Cardiac septum (tissue), 1 donor: ENCODE results near the gene C11orf86. TPM values are rescaled to one million over a fixed set of nuclear protein-coding genes. Genes with fewer than 3 reads are reported as not detected.
"Not testable (repeated sequence)": the region's sequence is repeated elsewhere in the genome, so short reads cannot be mapped to it uniquely, and the experiment has no call there.

Experiments
- DNase-seq: peaks from one replicate; pipeline ENCODE4 v3.0.0-alpha.2; 2020; ENCODE audit warnings: low spot score
- intact Hi-C: fragments of 100-400 bp; cut with DNase I; formaldehyde crosslinking; loops from one replicate; pipeline ENCODE4 v1.14.0; 2022
- total RNA-seq: library from RNA; stranded (reverse); fragmentation: NEBNext Ultra II Directional; extraction: Animal tissue kit (Norgen Biotek cat#: 25700); gene quantifications from one replicate; pipeline ENCODE4 v1.2.1, GENCODE V29; 2021
- donor health status: DM: no; HTN: no; CAD: no.

Gene C11orf86
- total RNA-seq, 1 donor from 2014 or later, result not detected

GRCh38 chr11:66987158-66987620 is 12.1 kb downstream of the C11orf86 start:
- no peak for DNase-seq
- intact Hi-C loops, result no loop called here

DNA sequence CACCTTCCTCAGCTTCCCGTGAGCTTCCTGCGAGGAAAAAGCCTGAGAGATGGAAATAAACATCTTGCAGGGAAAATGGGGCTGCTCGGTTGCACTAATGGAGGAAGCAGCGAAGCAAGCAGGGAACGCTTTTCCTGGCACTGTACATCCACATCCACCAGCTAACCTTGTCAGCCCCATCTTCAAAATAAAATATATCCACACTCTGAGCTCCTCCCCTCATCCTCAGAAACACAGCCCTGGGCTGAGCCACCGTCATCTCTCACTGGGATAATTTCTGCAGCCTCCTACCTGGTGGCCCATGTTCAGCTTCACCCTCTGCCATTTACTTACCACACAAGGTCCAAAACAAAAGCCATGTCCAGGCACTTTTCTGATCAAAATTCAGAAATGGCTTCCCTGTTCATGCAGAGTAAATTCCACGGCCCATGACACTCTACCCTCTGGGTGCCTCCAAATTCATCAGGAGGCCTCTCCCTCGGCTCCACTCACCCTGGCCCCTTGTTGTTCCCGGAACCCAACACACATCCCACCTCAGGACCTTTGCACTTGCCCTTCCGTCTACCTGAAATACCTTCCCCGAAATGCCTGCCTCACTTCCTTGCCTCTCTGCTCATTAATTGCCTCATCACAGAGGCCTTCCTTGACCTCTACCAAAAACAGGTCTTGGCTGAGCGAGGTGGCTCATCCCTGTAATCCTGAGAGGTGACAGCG is 13.0 kb downstream of the C11orf86 start:
- no peak for DNase-seq
- intact Hi-C loops, result no loop called here

GRCh38 chr11:66988741-66989140 is 13.6 kb downstream of the C11orf86 start:
- intact Hi-C loops, DNase-seq: not testable (repeated sequence)

DNA sequence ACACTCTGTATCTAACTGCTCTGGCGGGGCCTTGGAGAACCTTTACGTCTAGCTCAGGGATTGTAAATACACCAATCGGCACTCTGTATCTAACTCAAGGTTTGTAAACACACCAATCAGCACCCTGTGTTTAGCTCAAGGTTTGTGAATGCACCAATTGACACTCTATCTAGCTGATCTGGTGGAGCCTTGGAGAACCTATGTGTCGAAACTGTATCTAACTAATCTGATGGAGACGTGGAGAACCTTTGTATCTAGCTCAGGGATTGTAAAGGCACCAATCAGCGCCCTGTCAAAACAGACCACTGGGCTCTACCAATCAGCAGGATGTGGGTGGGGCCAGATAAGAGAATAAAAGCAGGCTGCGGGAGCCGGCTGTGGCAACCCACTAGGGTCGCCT is 14.3 kb downstream of the C11orf86 start:
- DNase-seq, intact Hi-C loops: not testable (repeated sequence)

DNA sequence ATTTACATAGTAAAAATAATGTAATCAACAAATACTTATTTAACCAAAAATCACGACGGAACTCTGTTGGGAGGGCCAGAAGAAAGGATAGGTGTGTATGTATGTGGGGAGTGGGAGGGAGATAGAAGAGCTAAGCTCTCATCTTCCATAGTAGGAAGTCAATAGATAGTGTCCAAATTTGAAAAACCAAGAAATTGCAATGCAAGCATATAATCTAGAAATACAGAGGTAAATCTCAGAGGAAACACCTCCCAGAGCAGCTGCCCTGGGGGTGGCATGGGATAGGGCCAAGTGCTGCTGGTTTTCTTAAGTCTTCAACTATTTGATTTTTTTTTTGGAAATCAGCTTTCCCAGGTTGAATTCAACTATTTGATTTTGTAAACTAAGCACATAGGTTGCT is 16.9 kb downstream of the C11orf86 start:
- no peak for DNase-seq
- intact Hi-C loops, result no loop called here

DNA sequence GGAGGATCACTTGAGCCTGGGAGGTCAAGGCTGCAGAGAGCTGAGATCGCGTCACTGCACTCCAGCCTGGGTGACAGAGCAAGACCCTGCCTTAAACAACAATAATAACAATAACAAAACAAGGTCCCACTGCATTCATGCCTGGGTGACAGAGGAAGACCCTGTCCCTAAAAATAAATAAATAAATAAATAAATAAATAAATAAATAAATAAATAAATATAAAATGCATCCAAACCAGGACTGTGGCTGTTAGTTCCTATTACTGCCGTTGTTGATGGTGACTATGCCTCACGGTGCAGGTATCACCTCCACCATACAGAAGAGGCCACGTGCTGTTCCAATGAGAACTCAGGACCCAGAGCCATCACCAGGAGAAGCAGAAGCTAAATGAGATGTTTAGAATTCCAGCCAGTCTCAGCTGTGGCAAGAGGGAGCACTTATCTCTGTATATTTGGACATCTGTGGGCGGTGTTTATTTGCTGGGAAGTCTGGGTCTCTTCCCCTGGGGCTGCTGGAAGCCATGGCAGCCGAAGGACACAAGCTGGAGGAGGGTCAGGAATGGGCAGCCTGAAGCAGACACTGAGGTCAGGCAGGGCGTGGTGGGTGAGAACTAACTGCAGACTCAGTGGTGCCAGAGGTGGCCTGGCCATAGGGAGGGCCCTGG is 21.6 kb downstream of the C11orf86 start:
- no peak for DNase-seq
- intact Hi-C loops, result no loop called here

- no peak for DNase-seq
- intact Hi-C loops, result no loop called here
These were observed 24.5 kb downstream of the C11orf86 start for GRCh38 chr11:66999555-66999954.

- intact Hi-C loops, result no loop called here
These were observed 26.2 kb downstream of the C11orf86 start for GRCh38 chr11:67001332-67001731.

DNA sequence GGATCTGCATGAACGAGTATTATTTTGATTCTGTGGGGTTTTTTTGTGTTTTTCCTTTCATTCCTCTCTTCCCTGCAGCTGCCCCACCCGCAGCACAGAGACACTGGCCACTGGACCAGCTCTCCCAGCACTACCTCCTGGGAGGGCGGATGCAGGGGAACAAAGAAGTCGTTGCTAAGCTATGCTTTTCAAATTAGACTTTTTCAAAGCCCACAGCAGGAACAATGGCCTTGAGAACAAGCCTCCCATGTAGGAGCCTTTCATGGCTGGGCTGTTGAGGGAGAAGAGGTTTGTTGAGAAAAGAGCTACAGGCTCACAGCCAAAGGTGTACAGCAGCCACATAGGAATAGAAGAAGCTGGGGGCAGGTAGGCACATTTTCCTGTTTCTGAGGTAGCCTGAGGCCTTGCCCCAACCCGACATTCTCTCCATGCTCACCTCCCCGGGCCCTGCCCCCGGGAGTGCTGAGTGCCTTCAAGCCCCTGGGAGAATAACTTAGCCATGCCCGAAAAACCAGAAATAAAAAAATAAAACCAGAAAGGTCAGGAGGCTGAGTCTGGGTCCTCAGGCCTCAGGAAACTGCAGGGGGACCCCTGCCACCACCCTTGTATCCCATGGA is 27.3 kb downstream of the C11orf86 start:
- no peak for DNase-seq

More at GRCh38 chr11:67001332-67001731, 26.2 kb downstream of the C11orf86 start:
- DNase-seq, result no peak

DNA sequence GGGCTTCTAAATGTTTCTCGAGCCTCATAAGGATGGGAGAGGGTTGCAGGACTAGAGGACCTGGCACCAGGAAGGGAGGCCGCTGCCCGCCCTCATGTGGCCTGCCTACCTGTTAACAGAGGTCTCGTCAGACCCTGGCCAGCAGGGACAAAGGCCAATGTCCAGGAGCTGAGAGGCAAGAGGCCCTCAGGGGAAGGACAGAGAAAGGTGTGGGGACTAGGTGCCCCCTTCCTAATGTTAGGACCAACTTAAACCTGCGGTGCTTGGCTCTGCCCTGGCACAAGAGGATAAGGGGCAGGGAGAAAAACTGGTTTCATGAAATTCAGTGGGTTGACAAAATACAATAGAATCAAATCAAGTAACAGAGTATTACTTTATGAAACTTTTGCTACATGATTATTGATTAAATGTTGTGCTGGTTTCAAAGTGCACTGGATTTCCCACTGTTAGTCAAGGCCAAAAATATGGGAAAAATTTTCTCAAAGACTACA is 27.9 kb downstream of the C11orf86 start:
- no peak for DNase-seq
- intact Hi-C loops, result no loop called here

More for the DNA sequence above, 27.3 kb downstream of the C11orf86 start:
- intact Hi-C loops, result no loop called here

DNA sequence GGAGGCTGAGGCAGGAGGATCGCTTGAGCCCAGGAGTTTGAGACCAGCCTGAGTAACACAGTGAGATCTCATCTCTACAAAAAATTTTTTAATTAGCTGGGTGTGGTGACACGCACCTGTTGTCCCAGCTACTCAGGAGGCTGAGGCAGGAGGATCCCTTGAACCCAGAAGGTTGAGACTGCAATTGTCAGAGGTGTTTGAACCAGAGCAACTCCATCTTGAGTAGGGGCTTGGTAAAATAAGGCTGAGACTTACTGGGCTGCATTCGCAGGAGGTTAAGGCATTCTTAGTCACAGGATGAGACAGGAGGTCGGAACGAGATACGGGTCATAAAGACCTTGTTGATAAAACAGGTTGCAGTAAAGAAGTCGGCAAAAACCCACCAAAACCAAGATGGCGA is 30.1 kb downstream of the C11orf86 start:
- intact Hi-C loops, DNase-seq: not testable (repeated sequence)

DNA sequence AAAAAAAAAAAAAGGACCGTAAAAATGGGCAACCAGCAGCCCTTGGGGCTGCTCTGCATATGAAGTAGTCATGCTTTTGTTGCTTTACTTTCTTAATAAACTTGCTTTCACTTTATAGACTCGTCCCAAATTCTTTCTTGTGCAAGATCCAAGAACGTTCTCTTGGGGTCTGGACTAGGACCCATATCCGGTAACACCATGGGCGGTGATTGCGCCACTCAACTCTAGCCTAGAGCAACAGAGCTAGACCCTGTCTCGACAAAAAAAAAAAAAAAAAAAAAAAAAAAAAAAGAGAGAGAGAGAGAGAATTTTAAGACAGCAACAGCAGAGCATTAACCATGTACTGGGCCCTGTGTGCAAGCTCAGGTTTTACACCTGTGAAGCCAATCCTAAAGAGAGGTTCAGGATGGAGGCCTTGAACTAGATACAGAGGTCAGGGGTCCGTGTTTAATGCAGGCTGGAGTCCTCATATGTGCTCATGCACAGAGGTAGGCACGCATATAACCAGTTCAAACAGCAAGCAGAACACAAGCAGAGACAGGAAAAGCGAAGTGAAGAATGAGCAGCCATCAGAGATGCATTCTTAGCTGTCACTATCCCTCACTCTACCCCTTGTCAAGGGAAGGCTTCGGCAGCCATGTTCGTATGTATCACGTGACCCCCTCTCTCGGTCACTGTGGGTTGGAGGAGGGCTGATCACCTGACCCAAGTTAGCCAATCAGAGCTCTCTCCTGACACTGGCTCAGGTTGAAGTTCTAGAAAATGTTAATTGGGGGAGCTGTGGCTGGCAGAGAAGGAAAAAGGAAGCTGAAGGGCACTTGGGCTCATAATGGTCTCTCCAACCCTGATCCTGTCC is 31.2 kb downstream of the C11orf86 start:
- no peak for DNase-seq

DNA sequence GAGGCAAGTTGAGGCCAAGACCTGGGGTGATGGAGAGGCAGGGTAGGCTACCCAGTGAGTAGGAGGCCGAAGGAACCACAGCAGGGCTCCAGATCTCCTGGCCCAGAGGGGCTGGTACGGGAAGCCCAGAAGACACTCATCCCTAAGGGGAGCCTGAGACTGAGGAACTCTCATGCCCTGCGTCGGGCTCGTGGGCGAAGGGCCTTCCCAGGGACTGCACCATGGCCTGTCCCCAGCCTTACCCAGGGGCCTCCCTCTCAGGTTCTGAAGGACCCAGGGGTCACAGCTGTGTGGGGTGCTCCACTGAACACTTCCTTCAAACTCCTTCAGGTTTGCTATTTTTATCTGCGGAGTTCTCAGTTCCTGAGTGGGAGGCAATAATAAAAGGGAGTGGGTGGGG is 32.0 kb downstream of the C11orf86 start:
- intact Hi-C loops, result no loop called here
- DNase-seq, result no peak

More for the DNA sequence above, 31.2 kb downstream of the C11orf86 start:
- intact Hi-C loops, result no loop called here

DNA sequence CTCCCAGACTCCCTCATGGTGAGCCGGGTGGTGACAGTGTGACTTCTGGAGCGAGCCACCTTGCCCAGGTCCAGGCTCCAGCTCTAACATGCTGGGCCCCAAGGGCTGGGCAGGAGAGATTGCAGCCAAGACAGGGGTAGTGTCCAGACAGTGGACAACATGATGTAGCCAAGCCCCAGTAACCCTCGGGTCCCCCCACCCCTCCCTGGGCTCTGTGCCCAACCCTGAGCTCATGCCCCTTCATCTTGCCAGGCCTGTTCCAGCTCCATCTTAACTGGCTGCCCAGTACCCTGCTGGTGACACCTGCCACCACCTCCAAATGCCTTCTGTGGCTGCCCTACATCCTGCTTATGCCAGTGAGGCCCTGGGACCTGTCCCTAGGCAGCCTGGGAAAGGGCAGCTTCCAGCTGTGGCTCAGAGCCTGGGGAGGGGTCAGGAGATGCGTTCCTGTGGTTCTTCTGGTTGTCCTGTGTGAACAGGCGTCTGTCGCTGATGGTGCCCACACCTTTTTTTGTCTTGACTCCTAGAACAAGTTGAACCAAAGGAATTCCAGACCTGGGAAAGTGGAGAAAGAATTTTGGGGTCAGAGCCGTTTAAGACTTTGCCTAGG is 35.3 kb downstream of the C11orf86 start:
- DNase-seq, result no peak
- intact Hi-C loops, result no loop called here

DNA sequence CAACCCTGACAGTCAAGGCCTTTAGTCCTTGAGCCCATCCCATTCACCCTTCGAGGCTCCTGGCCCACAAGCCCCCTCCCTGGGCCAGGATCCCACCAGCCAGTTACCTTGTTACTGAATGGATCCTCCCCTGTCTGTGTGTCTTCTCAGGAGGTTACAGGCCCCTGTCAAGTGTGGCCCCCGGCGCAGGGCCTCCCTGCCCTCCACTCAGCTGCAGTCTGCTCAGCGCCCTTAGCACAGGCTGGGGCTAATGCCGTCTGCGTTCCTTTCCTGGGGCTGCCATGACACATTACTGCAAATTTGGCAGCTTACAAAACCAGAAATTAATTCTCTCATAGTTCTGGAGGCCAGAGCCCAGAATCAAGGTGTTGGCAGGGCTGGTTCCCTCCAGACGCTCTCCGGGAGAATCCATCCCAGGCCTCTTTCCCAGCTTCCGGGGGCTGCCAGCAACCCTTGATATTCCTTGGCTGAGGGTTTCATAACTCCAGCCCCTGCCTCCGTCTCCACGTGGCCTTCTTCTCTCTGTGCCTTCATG is 38.5 kb downstream of the C11orf86 start:
- DNase-seq, result no peak
- intact Hi-C loops, result no loop called here

DNA sequence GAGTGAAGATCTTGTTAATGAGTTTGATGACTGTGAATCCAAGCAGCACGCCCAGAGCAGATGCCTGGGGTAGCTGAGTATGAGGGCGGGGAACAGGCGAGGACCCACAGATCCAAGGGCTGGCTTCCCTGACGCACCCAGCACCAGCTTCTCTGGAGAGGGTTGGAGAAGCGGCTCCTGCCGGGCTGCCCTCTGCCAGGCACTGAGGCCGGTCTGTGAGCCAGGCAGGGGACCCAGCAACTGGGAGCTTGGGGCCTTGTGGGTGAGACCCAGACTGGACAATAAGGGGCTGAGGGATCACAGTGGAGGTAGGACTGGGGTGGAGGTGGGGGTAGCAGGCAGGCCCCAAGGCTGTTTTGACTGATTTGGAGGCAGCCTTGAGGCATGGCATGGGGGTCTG is 39.2 kb downstream of the C11orf86 start:
- intact Hi-C loops, result no loop called here
- DNase-seq, result no peak

GRCh38 chr11:67015048-67015447 is 39.9 kb downstream of the C11orf86 start:
- no peak for DNase-seq
- intact Hi-C loops, result no loop called here

DNA sequence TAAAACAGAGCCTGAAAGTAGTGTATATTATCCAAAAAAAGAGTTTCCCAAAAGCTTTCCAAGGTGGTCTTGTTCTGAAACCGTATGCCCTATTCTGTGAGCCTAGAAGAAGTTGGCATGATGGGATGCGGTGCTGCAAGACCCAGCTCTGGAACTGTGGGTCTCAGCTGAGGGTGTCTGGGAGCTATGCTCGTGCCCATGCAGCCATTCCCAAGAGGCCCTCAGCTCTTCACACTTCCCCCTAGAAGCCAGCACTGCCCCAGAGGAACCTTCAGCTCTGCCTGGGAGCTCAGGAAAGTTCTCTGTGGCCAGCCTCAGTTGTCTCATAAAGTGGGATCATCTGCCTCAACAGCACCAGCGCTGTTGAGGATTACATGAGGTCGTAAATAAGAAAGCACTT is 41.4 kb downstream of the C11orf86 start:
- intact Hi-C loops, result no loop called here
- no peak for DNase-seq

DNA sequence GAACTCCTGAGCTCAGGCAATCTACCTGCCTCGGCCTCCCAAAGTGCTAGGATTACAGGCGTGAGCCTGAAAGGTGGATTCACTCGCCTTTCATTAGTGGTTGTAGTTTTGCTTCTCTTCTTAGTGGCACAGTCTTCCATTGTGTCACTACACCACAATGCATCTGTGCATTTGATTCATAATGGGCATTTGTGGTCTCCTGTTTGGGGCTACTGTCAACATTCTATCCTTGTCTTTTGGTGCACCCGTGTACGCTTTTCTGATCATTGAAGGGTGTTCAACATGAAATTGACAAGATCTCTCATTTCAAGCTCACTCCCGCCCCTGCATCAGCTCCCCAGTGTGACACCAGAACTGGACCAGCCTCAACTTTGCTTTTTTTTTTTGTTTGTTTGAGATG is 45.8 kb downstream of the C11orf86 start:
- intact Hi-C loops, result no loop called here

More for the DNA sequence above, 45.8 kb downstream of the C11orf86 start:
- DNase-seq, result no peak
